Measurements from ENCODE around the gene SH2B2.

Gene SH2B2

DNA sequence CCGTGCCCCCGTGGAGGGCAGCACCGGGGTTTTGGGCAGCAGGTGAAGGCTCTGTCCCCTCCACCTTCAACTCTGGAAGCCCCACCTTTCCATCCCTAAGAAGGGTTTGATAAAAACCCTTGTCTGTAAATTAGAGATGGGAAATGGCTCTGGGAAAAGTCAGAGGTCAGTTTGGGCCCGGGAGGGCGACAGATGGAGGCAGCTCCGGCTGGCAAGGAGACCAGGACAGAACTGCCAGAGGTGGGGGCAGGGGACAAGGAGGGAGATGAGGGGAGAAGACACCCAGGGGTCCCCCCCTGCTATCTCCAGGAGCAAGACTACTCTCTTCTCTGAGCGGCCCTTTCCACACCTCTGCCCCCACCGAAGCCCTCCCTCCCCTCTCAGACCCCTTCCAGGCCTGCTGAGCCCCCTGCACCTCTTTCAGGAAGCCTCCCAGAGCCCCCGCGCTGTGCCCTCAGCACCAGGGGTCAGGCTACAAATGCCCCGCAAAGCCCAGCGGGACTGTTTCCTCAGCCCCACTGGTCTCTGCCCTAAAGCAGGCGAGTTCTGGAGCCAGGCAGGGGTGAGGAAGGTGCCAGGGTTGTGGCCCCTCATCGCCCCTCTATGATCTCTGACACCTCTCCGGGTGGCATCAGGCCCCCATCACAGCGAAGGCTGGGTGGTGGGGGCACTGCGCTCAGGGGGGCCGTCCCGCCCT lies 980 bp upstream of the SH2B2 start:
- TF ChIP-seq, protein P1, sequence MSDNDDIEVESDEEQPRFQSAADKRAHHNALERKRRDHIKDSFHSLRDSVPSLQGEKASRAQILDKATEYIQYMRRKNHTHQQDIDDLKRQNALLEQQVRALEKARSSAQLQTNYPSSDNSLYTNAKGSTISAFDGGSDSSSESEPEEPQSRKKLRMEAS (IDR thresholded peaks at IDR 0.05; ENCODE audit: low read depth, low read length) = no peak
- TF ChIP-seq MYC (IDR thresholded peaks at IDR 0.05; ENCODE audit: low read depth, low read length) (no peak), POLR2A (IDR thresholded peaks at IDR 0.05; ENCODE audit: extremely low read depth, insufficient read length) (no peak)
- TF ChIP-seq, protein P2, sequence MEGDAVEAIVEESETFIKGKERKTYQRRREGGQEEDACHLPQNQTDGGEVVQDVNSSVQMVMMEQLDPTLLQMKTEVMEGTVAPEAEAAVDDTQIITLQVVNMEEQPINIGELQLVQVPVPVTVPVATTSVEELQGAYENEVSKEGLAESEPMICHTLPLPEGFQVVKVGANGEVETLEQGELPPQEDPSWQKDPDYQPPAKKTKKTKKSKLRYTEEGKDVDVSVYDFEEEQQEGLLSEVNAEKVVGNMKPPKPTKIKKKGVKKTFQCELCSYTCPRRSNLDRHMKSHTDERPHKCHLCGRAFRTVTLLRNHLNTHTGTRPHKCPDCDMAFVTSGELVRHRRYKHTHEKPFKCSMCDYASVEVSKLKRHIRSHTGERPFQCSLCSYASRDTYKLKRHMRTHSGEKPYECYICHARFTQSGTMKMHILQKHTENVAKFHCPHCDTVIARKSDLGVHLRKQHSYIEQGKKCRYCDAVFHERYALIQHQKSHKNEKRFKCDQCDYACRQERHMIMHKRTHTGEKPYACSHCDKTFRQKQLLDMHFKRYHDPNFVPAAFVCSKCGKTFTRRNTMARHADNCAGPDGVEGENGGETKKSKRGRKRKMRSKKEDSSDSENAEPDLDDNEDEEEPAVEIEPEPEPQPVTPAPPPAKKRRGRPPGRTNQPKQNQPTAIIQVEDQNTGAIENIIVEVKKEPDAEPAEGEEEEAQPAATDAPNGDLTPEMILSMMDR (IDR thresholded peaks at IDR 0.05; ENCODE audit: low read depth, low read length) = no peak
- H3K4me3 ChIP-seq (ENCODE audit: low read depth, low read length) = peak overlapping the region; percentile 52
- DNase-seq (ENCODE audit: low read depth) = no peak

DNA sequence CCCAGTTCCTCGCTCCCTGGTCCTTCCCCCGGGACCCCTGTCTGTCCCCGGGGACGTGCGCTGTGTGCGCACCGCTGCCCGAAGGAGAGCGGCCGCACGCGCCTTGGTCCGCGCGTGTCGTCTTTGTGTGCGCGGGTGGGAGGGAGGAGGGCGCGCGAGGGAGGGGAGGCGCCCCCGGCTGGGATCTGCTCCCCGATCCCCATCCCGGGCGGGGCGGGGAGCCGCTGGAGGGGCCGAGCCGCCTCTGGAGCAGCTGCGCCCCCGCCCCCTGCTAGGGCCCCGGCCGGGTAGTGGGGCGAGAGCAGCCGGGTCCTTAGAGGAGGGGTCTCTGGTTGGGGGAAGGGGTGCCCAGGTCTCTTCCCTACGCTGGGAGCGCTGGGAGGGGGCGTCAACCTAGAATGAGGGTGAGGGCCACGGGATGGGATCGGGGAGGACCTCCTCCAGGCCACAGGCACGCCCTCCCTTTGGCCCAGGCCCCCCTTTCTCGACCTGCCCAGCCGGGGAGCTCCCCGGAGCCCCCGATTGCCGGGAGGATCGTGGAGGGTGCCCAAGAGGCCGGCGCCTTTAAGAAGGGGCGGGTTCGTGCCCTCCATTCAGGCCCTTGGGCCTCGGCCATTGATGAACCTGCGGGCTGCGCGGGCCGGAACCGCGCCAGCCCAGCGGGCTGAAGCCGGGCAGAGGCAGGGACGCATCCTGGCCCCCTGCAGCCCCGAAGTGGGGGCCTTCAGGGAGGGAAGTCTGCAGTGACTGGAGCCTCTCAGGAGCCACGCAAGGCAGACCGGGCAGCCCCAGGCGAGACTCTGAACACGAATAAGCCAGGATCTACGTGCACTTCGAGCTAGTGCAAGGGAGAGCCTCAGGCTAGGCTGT lies 678 bp downstream of the SH2B2 start:
- H3K4me3 ChIP-seq (ENCODE audit: low read depth, low read length) = peak overlapping the region; percentile 62
- TF ChIP-seq MYC (IDR thresholded peaks at IDR 0.05; ENCODE audit: low read depth, low read length) = no peak
- TF ChIP-seq, protein P2 (IDR thresholded peaks at IDR 0.05; ENCODE audit: low read depth, low read length) = no peak
- TF ChIP-seq POLR2A (IDR thresholded peaks at IDR 0.05; ENCODE audit: extremely low read depth, insufficient read length) = no peak
- TF ChIP-seq, protein P1 (IDR thresholded peaks at IDR 0.05; ENCODE audit: low read depth, low read length) = peak; percentile 31; the same call in 1 of the 2 replicates
- peak; percentile 58 for DNase-seq (ENCODE audit: low read depth)

DNA sequence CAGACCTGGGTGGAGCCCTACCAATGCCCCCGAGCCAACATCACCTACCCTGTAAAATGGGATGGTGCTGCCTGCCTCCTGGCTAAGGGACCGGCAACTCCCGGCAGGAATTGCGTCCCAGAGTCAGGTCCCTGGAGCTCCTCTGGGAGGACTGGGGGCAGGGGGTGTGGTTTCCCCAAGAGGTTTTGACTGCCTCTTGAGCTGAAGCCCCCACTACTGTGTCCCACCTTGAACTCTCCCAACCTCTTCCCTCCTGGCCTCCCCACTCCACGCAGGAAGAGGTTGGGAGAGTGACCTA lies 1.3 kb downstream of the SH2B2 start:
- H3K4me3 ChIP-seq (ENCODE audit: low read depth, low read length) = peak overlapping the region; percentile 62
- no peak for DNase-seq (ENCODE audit: low read depth)
- TF ChIP-seq, protein P2 (IDR thresholded peaks at IDR 0.05; ENCODE audit: low read depth, low read length) = no peak
- TF ChIP-seq, protein P1 (IDR thresholded peaks at IDR 0.05; ENCODE audit: low read depth, low read length) = no peak
- TF ChIP-seq POLR2A (IDR thresholded peaks at IDR 0.05; ENCODE audit: extremely low read depth, insufficient read length) (no peak), MYC (IDR thresholded peaks at IDR 0.05; ENCODE audit: low read depth, low read length) (no peak)

DNA sequence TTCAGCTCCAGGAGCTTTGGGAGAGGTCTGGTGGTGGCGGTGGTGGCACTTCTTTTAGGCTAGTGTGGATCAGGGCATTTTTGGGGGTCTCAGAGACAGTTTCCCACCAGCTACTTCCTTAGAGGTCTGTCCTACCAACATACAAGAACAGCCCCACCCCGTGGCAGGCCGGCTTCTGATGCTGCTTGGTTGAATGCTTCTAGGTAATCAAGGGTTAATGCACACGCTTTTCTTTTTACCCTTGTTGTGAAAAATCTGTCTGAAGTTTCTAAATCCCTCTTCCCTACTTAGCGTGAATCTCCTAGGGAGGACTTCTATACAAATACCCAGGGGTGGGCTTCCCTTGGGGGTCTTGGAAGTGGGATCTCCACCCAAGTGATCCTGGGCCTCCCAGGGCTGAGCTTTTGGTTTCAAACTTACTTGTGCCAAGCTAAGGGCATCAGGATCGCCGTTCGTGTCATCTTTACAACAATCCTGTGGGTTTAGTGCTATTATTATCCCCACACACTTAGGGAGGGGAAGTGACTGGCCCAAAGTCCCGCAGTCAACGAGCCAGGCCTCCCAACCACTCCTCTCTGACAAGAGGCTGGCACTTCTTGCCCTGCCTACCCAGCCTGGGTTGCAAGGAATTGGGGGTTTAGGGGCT lies 1.7 kb downstream of the SH2B2 start:
- TF ChIP-seq, protein P2 (IDR thresholded peaks at IDR 0.05; ENCODE audit: low read depth, low read length) = peak; percentile 36
- no peak for TF ChIP-seq POLR2A (IDR thresholded peaks at IDR 0.05; ENCODE audit: extremely low read depth, insufficient read length)
- peak overlapping the region; percentile 62 for H3K4me3 ChIP-seq (ENCODE audit: low read depth, low read length)
- DNase-seq (ENCODE audit: low read depth) = peak; percentile 62

DNA sequence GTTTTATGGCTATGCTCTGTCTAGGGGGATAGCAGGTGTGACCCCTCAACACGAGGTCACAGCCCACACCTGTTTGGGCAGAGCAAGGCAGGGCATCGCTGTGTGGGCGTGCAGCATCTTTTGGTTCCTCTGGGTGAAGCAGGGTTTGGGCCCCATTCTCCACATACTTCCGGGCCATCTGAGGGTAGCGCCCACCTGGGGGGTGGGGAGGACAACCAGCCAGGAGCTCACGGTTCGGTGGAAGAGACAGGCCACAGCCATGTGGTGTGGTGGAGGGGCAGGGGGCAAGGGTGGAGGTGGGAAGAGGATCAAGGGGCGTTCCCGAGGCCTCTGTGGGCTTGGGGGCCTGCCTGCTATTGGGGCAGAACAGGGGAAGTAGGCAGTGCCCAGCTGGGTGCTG lies 2.4 kb downstream of the SH2B2 start:
- H3K4me3 ChIP-seq (ENCODE audit: low read depth, low read length) = no peak overlapping the region
- TF ChIP-seq POLR2A (IDR thresholded peaks at IDR 0.05; ENCODE audit: extremely low read depth, insufficient read length) (no peak), MYC (IDR thresholded peaks at IDR 0.05; ENCODE audit: low read depth, low read length) (no peak)
- TF ChIP-seq, protein P1 (IDR thresholded peaks at IDR 0.05; ENCODE audit: low read depth, low read length) = no peak
- TF ChIP-seq, protein P2 (IDR thresholded peaks at IDR 0.05; ENCODE audit: low read depth, low read length) = no peak
- DNase-seq (ENCODE audit: low read depth) = no peak

Measured in NB4 (cell line).